Measurements from ENCODE around the gene DLEC1.

The DLEC1 gene

DNA sequence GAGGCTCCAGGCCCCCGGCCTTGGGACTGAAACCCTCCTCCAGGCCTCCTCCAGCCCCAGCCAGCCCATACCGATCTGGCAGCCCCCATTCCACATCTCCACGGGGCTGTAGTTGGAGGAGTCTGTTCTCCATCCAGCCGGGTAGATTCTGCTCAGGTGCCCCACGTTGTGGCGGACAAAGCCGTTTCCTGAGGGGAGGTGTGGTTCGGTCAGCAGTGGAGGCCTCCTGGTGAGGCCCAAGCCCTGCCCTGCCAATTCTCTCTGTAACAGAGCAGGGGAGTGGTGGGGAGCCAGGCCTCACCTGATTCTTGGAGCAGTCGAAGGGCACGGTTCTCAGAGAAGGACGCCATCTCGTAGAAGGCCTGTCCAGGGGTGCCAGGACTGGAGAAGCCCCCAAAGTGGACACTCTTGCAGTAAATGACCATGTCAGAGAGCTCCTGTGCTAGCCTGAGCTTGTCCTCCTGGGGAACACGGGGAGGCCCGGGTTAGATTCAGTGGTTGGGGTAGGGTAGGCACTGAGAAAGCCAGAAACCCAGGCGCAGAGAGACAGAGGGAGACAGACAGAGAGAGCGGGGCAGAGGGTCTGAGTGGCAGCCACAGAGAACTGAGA lies 29.9 kb upstream of the DLEC1 start:
- no peak overlapping the region for H3K4me3 ChIP-seq (IDR thresholded peaks at IDR 0.05; ENCODE audit: insufficient read depth, low read depth, low read length)
- H2AFZ ChIP-seq (ENCODE audit: low read depth) = no peak overlapping the region
- TF ChIP-seq, protein P1, sequence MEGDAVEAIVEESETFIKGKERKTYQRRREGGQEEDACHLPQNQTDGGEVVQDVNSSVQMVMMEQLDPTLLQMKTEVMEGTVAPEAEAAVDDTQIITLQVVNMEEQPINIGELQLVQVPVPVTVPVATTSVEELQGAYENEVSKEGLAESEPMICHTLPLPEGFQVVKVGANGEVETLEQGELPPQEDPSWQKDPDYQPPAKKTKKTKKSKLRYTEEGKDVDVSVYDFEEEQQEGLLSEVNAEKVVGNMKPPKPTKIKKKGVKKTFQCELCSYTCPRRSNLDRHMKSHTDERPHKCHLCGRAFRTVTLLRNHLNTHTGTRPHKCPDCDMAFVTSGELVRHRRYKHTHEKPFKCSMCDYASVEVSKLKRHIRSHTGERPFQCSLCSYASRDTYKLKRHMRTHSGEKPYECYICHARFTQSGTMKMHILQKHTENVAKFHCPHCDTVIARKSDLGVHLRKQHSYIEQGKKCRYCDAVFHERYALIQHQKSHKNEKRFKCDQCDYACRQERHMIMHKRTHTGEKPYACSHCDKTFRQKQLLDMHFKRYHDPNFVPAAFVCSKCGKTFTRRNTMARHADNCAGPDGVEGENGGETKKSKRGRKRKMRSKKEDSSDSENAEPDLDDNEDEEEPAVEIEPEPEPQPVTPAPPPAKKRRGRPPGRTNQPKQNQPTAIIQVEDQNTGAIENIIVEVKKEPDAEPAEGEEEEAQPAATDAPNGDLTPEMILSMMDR (conservative IDR thresholded peaks at IDR 0.05; ENCODE audit: low read depth, low read length) = no peak
- H3K27ac ChIP-seq = no peak overlapping the region
- H3K4me1 ChIP-seq (ENCODE audit: low read depth, poor library complexity, severe bottlenecking) = no peaks in the 10 kb centered on the region
- H4K20me1 ChIP-seq (ENCODE audit: insufficient read depth) = no peaks in the 10 kb centered on the region
- no peak overlapping the region for H3K9ac ChIP-seq
- H3K4me2 ChIP-seq = no peak overlapping the region
- no peaks in the 10 kb centered on the region for H3K79me2 ChIP-seq (ENCODE audit: insufficient read depth, low read depth)
- H3K36me3 ChIP-seq (ENCODE audit: insufficient read depth) = no peaks in the 10 kb centered on the region
- no peaks in the 10 kb centered on the region for H3K27me3 ChIP-seq (ENCODE audit: insufficient read depth, low read depth)

DNA sequence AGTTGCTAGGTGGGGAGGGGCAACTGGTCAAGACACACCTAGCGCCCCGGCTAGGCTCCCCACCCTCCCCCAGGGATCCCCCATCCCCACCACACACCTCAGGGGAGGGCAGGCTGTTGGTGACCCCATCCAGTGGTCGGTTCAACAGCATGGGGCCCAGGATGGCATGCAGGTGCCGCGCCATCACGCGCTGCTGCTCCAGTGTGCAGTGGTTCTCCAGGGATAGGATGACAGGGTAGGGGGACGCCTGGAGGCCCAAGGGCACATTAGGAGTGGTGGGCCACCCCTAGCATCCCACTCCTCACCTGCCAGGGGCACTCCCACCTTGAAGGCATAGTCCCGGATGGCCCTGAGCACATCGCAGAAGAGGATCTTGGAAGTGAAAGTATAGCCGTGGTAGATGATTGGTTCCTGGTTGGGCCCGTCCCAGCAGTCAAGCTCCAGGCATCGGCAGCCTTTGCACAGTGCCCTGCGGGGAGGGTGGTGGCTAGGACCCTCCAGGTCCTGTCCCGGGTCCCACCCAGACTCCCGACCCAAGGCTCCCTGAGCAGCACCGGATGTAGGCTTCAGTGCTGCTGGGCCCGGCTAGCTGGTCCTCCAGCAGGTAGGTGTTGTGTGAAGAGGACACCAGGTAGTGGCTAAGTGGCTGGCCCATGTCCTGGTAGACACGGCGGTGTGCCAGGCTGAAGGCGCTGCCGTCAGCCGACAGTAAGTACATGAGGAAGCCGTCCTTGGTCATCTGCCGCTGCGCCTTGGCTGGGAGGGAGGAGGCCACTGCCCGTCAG lies 29.0 kb upstream of the DLEC1 start:
- no peaks in the 10 kb centered on the region for H4K20me1 ChIP-seq (ENCODE audit: insufficient read depth)
- H3K27me3 ChIP-seq (ENCODE audit: insufficient read depth, low read depth) = no peaks in the 10 kb centered on the region
- TF ChIP-seq, protein P1 (conservative IDR thresholded peaks at IDR 0.05; ENCODE audit: low read depth, low read length) = no peak
- H3K4me1 ChIP-seq (ENCODE audit: low read depth, poor library complexity, severe bottlenecking) = no peaks in the 10 kb centered on the region
- no peaks in the 10 kb centered on the region for H3K79me2 ChIP-seq (ENCODE audit: insufficient read depth, low read depth)
- no peak overlapping the region for H3K4me2 ChIP-seq
- no peak overlapping the region for H2AFZ ChIP-seq (ENCODE audit: low read depth)
- no peak overlapping the region for H3K4me3 ChIP-seq (IDR thresholded peaks at IDR 0.05; ENCODE audit: insufficient read depth, low read depth, low read length)
- H3K9ac ChIP-seq = no peak overlapping the region
- no peak overlapping the region for H3K27ac ChIP-seq
- H3K36me3 ChIP-seq (ENCODE audit: insufficient read depth) = no peaks in the 10 kb centered on the region

DNA sequence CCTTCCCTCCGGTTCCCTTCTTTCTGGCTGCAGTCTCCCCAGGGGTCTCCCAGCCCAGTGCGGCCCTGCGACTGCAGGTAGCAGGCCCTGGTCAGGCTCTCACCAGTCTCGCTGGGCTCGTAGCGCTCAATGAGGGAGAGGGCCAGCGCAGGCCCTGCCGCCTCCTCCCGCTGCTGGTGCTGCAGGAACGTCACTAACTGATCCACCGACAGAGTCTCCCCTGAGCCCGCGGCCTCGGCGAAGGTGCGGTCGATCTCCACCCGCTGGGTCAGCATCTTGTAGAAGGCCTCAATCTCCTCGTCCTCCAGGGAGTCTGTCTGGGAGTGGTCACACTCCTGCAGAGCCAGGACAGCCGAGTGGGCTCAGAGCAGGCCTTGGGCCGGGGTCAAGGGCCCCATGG lies 27.9 kb upstream of the DLEC1 start:
- no peaks in the 10 kb centered on the region for H4K20me1 ChIP-seq (ENCODE audit: insufficient read depth)
- H3K79me2 ChIP-seq (ENCODE audit: insufficient read depth, low read depth) = no peaks in the 10 kb centered on the region
- TF ChIP-seq, protein P1 (conservative IDR thresholded peaks at IDR 0.05; ENCODE audit: low read depth, low read length) = no peak
- H3K4me1 ChIP-seq (ENCODE audit: low read depth, poor library complexity, severe bottlenecking) = no peaks in the 10 kb centered on the region
- no peak overlapping the region for H2AFZ ChIP-seq (ENCODE audit: low read depth)
- no peak overlapping the region for H3K27ac ChIP-seq
- H3K36me3 ChIP-seq (ENCODE audit: insufficient read depth) = no peaks in the 10 kb centered on the region
- no peak overlapping the region for H3K4me2 ChIP-seq
- H3K4me3 ChIP-seq (IDR thresholded peaks at IDR 0.05; ENCODE audit: insufficient read depth, low read depth, low read length) = no peak overlapping the region
- H3K27me3 ChIP-seq (ENCODE audit: insufficient read depth, low read depth) = no peaks in the 10 kb centered on the region
- H3K9ac ChIP-seq = no peak overlapping the region

DNA sequence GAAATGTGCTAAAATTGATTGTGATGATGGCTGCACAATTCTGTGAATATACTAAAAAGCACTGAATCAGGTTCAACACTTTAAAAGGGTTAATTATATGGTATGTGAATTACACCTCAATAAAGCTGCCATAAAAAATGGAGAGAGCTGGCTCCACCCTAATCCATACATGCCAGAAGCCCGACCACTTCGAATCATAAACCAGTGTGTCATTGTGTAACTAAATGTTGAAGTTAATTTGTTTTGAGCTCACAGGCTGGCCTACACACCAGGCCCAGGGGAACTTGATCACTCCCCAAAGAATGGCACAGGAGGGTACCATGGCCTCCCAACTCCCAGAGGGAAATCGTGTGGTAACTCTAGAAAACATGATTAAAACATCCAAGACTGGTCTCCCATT lies 23.5 kb upstream of the DLEC1 start:
- H2AFZ ChIP-seq (ENCODE audit: low read depth) = no peak overlapping the region
- no peak overlapping the region for H3K4me2 ChIP-seq
- no peaks in the 10 kb centered on the region for H3K27me3 ChIP-seq (ENCODE audit: insufficient read depth, low read depth)
- H3K4me1 ChIP-seq (ENCODE audit: low read depth, poor library complexity, severe bottlenecking) = no peaks in the 10 kb centered on the region
- H3K36me3 ChIP-seq (ENCODE audit: insufficient read depth) = no peaks in the 10 kb centered on the region
- TF ChIP-seq, protein P1 (conservative IDR thresholded peaks at IDR 0.05; ENCODE audit: low read depth, low read length) = no peak
- no peaks in the 10 kb centered on the region for H4K20me1 ChIP-seq (ENCODE audit: insufficient read depth)
- no peak overlapping the region for H3K9ac ChIP-seq
- H3K27ac ChIP-seq = no peak overlapping the region
- H3K79me2 ChIP-seq (ENCODE audit: insufficient read depth, low read depth) = no peaks in the 10 kb centered on the region
- no peak overlapping the region for H3K4me3 ChIP-seq (IDR thresholded peaks at IDR 0.05; ENCODE audit: insufficient read depth, low read depth, low read length)

All from KMS-11 (cell line).